ENCODE measurements around the gene TP53TG3D.
"Not testable (repeated sequence)": the region's sequence is repeated elsewhere in the genome, so short reads cannot be mapped to it uniquely, and the experiment has no call there.

Gene TP53TG3D

GRCh38 chr16:32252986-32253385 is at the start of gene TP53TG3D:
Gene TP53TG3D (plus strand): TSS chr16:32253286. CDS start chr16:32253354, 68 bp downstream.
- not testable (repeated sequence) for DNase-seq

- not testable (repeated sequence) for DNase-seq
Measured at GRCh38 chr16:32253507-32253906, 421 bp downstream of the TP53TG3D start.

- not testable (repeated sequence) for DNase-seq
Measured at GRCh38 chr16:32261526-32261925, 8.4 kb downstream of the TP53TG3D start.

- DNase-seq = not testable (repeated sequence)
Measured at GRCh38 chr16:32263552-32263951, 10.5 kb downstream of the TP53TG3D start.

- DNase-seq = not testable (repeated sequence)
Measured at GRCh38 chr16:32281910-32282309, 28.8 kb downstream of the TP53TG3D start.

GRCh38 chr16:32283024-32283423 is 29.9 kb downstream of the TP53TG3D start:
- DNase-seq = not testable (repeated sequence)

- DNase-seq = not testable (repeated sequence)
Measured at GRCh38 chr16:32283917-32284495, 30.9 kb downstream of the TP53TG3D start.

GRCh38 chr16:32284800-32285796 is 32.0 kb downstream of the TP53TG3D start:
- DNase-seq = not testable (repeated sequence)

GRCh38 chr16:32286193-32286592 is 33.1 kb downstream of the TP53TG3D start:
- not testable (repeated sequence) for DNase-seq

GRCh38 chr16:32287743-32288142 is 34.7 kb downstream of the TP53TG3D start:
- not testable (repeated sequence) for DNase-seq

GRCh38 chr16:32289197-32289596 is 36.1 kb downstream of the TP53TG3D start:
- not testable (repeated sequence) for DNase-seq

GRCh38 chr16:32302776-32303175 is 49.7 kb downstream of the TP53TG3D start:
- not testable (repeated sequence) for DNase-seq

Data from nucleus accumbens (tissue), 56 donors.